Measurements from ENCODE around the gene CYSRT1. TPM values are rescaled to one million over a fixed set of nuclear protein-coding genes. Genes with fewer than 3 reads are reported as not detected.

The CYSRT1 gene
- polyA plus RNA-seq, 1 of the 3 experiments (the other 2 are of a cell fraction), result 2.1 TPM

DNA sequence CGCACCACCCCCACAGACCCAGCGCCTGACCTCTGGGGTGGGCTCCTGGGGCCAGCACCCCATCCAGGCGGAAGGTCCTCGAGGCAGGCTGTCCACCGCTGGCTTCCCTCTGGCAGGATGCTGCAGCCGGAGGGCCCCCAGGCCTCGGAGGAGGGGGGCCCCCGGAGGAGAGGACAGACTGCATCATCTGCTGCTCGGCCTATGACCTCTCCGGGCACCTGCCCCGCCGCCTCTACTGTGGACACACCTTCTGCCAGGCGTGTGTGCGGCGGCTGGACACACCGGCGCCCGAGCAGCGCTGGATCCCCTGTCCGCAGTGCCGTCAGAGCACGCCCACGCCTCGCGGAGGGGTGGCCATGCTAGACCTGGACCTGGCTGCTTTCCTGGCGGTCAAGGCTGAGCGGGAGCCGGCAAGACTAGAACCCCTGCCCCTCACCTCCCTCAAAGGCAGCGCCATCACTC lies 3.6 kb downstream of the CYSRT1 start:
- Histone ChIP-seq H3K79me2 (ENCODE audit: insufficient read depth) (no peaks in the 10 kb centered on the region), H3K27ac (ENCODE audit: low read depth in 2 of 2, low read length in 1 of 2) (no peak overlapping the region), H3K27me3 (ENCODE audit: insufficient read depth) (no peaks in the 10 kb centered on the region), H2AFZ (ENCODE audit: low read depth) (no peak overlapping the region), H3K4me3 (ENCODE audit: low read depth in 2 of 2, low read length in 1 of 2) (no peak overlapping the region), H3F3A (replicated peaks; ENCODE audit: insufficient read depth) (peaks cover 16% of the 10 kb centered on the region), H4K20me1 (ENCODE audit: insufficient read depth) (no peaks in the 10 kb centered on the region), H3K9me2 (no peaks in the 10 kb centered on the region), H3K4me2 (no peak overlapping the region), H3K9me3 (no peaks in the 10 kb centered on the region), H3K4me1 (ENCODE audit: control insufficient read depth in 1 of 2, insufficient read depth in 2 of 2, low read depth in 1 of 2, low read length in 1 of 2) (peaks cover 0 to 48% of the 10 kb centered on the region in 2 experiments; a peak in 1 of 4 replicates), H3K36me3 (replicated peaks in 1 of 2; ENCODE audit: control insufficient read depth in 1 of 2, insufficient read depth in 2 of 2, low read length in 1 of 2) (no peaks in the 10 kb centered on the region), H3K9ac (no peak overlapping the region)
- WGBS (ENCODE audit: low lambda C conversion rate), result 87% methylated on average over 3 of the region's 29 CpGs
- POLR2A ChIA-PET, result no interaction called here
- no peak for DNase-seq
- CTCF ChIA-PET, result interaction anchor here (0.6 to 7.7 kb wide), 22 partner anchors 8 to 314 kb away, joined by 3 to 95 read pairs (median 7); partner anchors contain the start of genes DPP7, NELFB, NPDC1 and SAPCD2
- TF ChIP-seq, protein P1, sequence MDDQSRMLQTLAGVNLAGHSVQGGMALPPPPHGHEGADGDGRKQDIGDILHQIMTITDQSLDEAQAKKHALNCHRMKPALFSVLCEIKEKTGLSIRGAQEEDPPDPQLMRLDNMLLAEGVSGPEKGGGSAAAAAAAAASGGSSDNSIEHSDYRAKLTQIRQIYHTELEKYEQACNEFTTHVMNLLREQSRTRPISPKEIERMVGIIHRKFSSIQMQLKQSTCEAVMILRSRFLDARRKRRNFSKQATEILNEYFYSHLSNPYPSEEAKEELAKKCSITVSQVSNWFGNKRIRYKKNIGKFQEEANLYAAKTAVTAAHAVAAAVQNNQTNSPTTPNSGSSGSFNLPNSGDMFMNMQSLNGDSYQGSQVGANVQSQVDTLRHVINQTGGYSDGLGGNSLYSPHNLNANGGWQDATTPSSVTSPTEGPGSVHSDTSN (IDR thresholded peaks at IDR 0.05), result no peak
- no peak for TF ChIP-seq USF2 (IDR thresholded peaks at IDR 0.05; ENCODE audit: borderline replicate concordance, low read depth, low read length)
- no peak for TF ChIP-seq GATA2 (CRISPR knock-in tag; IDR thresholded peaks at IDR 0.05)
- no peak for TF ChIP-seq CHD2 (IDR thresholded peaks at IDR 0.05; ENCODE audit: low read length, partially characterized antibody)
- no peak for TF ChIP-seq EZH2phosphoT487 (IDR thresholded peaks at IDR 0.05; ENCODE audit: borderline replicate concordance, low read depth)
- no peak for TF ChIP-seq GABPA (IDR thresholded peaks at IDR 0.05; ENCODE audit: low read depth)
- TF ChIP-seq NFIC (IDR thresholded peaks at IDR 0.05; ENCODE audit: borderline replicate concordance), result no peak
- TF ChIP-seq POLR2AphosphoS5 (IDR thresholded peaks at IDR 0.05; ENCODE audit: low read depth, low read length), result no peak
- no peak for TF ChIP-seq FOXM1 (IDR thresholded peaks at IDR 0.05; ENCODE audit: low read depth)
- TF ChIP-seq EP300 (IDR thresholded peaks at IDR 0.05; ENCODE audit: borderline replicate concordance in 1 of 2, low read depth in 1 of 2, low read length in 1 of 2), result no peak
- no peak for TF ChIP-seq MEF2A (IDR thresholded peaks at IDR 0.05; ENCODE audit: borderline replicate concordance, low read depth)
- no peak for TF ChIP-seq NRF1 (IDR thresholded peaks at IDR 0.05; ENCODE audit: low read depth, low read length)
- TF ChIP-seq, protein P2, sequence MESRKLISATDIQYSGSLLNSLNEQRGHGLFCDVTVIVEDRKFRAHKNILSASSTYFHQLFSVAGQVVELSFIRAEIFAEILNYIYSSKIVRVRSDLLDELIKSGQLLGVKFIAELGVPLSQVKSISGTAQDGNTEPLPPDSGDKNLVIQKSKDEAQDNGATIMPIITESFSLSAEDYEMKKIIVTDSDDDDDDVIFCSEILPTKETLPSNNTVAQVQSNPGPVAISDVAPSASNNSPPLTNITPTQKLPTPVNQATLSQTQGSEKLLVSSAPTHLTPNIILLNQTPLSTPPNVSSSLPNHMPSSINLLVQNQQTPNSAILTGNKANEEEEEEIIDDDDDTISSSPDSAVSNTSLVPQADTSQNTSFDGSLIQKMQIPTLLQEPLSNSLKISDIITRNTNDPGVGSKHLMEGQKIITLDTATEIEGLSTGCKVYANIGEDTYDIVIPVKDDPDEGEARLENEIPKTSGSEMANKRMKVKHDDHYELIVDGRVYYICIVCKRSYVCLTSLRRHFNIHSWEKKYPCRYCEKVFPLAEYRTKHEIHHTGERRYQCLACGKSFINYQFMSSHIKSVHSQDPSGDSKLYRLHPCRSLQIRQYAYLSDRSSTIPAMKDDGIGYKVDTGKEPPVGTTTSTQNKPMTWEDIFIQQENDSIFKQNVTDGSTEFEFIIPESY (IDR thresholded peaks at IDR 0.05; ENCODE audit: borderline replicate concordance, low read depth), result no peak
- no peak for TF ChIP-seq RAD21 (IDR thresholded peaks at IDR 0.05; ENCODE audit: low read length)
- TF ChIP-seq, protein P3, sequence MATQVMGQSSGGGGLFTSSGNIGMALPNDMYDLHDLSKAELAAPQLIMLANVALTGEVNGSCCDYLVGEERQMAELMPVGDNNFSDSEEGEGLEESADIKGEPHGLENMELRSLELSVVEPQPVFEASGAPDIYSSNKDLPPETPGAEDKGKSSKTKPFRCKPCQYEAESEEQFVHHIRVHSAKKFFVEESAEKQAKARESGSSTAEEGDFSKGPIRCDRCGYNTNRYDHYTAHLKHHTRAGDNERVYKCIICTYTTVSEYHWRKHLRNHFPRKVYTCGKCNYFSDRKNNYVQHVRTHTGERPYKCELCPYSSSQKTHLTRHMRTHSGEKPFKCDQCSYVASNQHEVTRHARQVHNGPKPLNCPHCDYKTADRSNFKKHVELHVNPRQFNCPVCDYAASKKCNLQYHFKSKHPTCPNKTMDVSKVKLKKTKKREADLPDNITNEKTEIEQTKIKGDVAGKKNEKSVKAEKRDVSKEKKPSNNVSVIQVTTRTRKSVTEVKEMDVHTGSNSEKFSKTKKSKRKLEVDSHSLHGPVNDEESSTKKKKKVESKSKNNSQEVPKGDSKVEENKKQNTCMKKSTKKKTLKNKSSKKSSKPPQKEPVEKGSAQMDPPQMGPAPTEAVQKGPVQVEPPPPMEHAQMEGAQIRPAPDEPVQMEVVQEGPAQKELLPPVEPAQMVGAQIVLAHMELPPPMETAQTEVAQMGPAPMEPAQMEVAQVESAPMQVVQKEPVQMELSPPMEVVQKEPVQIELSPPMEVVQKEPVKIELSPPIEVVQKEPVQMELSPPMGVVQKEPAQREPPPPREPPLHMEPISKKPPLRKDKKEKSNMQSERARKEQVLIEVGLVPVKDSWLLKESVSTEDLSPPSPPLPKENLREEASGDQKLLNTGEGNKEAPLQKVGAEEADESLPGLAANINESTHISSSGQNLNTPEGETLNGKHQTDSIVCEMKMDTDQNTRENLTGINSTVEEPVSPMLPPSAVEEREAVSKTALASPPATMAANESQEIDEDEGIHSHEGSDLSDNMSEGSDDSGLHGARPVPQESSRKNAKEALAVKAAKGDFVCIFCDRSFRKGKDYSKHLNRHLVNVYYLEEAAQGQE (IDR thresholded peaks at IDR 0.05; ENCODE audit: low read depth, low read length), result no peak
